NB4 (cell line): ENCODE measurements around the gene OGN.

Experiments used
- DNase-seq: peaks from one replicate; pipeline ENCODE4 v3.0.0; 2010; ENCODE audit warnings: low read depth
- H3K4me3 ChIP-seq: one replicate; pipeline ENCODE4 v1.5.1; 2011; ENCODE audit warnings: mild to moderate bottlenecking, low read depth, low read length, moderate library complexity
- CTCF ChIP-seq: IDR thresholded peaks from one replicate; pipeline ENCODE4 v1.5.1; 2012; ENCODE audit warnings: low read depth, low read length
- MAX ChIP-seq: IDR thresholded peaks from 2 replicates; pipeline ENCODE4 v1.6.1; 2011; ENCODE audit warnings: low read depth, low read length
- MYC ChIP-seq: IDR thresholded peaks from 2 replicates; pipeline ENCODE4 v1.6.1; 2011; ENCODE audit warnings: low read depth, low read length
- POLR2A ChIP-seq: IDR thresholded peaks from 2 replicates; pipeline ENCODE4 v1.6.1; 2011; ENCODE audit warnings: mild to moderate bottlenecking; ENCODE audit not compliant: insufficient read length; ENCODE audit errors: extremely low read depth

OGN gene

GRCh38 chr9:92426501-92427145, 22.2 kb upstream of the OGN start:
- no peak for DNase-seq
- no peak overlapping the region for H3K4me3 ChIP-seq
- no peak for TF ChIP-seq CTCF

GRCh38 chr9:92425474-92425873, 21.1 kb upstream of the OGN start:
- no peak for TF ChIP-seq MYC
- no peak for TF ChIP-seq POLR2A
- no peak for TF ChIP-seq MAX
- TF ChIP-seq CTCF, result no peak

GRCh38 chr9:92424340-92424739, 20.0 kb upstream of the OGN start, which contains the start of gene OMD:
Gene OMD (minus strand): TSS chr9:92424471. CDS start chr9:92417558, 6,913 bp downstream.
- TF ChIP-seq CTCF (no peak), POLR2A (no peak), MAX (no peak)
- no peak within 1 kb of the TSS for H3K4me3 ChIP-seq
- DNase-seq, result no peak

More at GRCh38 chr9:92425474-92425873, 21.1 kb upstream of the OGN start:
- DNase-seq, result no peak
- no peak overlapping the region for H3K4me3 ChIP-seq

- no peak for TF ChIP-seq MYC
- no peak for TF ChIP-seq POLR2A
- no peak for TF ChIP-seq MAX
- TF ChIP-seq CTCF, result no peak
- no peak overlapping the region for H3K4me3 ChIP-seq
- DNase-seq, result no peak
Measured at GRCh38 chr9:92423612-92424011, 19.2 kb upstream of the OGN start.

- TF ChIP-seq CTCF (no peak), MAX (no peak), MYC (no peak), POLR2A (no peak)
- H3K4me3 ChIP-seq, result no peak overlapping the region
- no peak for DNase-seq
Measured at GRCh38 chr9:92422611-92423338, 18.4 kb upstream of the OGN start.
